Muscle of arm (tissue), 14 donors: ENCODE results near the gene CDH4. TPM values are rescaled to one million over a fixed set of nuclear protein-coding genes. Genes with fewer than 3 reads are reported as not detected.

Experiments
- DNase-seq: peaks from one replicate; pipeline ENCODE4 v3.0.0-alpha.2; 2013
- long read RNA-seq, 11 donors: transcript quantifications; one replicate each; lab custom pipeline, GENCODE V29; 2026
- polyA plus RNA-seq, 12 donors: library from polyadenylated mRNA; unstranded; fragments of 120-200 nt; gene quantifications; one replicate each; pipeline ENCODE4 v1.2.1, GENCODE V29; 2013; ENCODE audit not compliant: insufficient read length in 12 of 12

The CDH4 gene
- 1 to 10 TPM in 5 of 12 donors, under 1 TPM in 5, not detected in 2; 0.79 to 1.4 (median 1.0) TPM for polyA plus RNA-seq
- long read RNA-seq, donor 1 = 0 reads
- long read RNA-seq, donor 2 = 0 reads
- long read RNA-seq, donor 3 = 0 reads
- long read RNA-seq, donor 4 = 0 reads
- long read RNA-seq, donor 5 = 0 reads
- long read RNA-seq, donor 6 = 0 reads
- long read RNA-seq, donor 7 = 0 reads
- long read RNA-seq, donor 8 = 0 reads
- long read RNA-seq, donor 9 = 0 reads
- long read RNA-seq, donor 10 = 0 reads
- long read RNA-seq, donor 11 = 0 reads

DNA sequence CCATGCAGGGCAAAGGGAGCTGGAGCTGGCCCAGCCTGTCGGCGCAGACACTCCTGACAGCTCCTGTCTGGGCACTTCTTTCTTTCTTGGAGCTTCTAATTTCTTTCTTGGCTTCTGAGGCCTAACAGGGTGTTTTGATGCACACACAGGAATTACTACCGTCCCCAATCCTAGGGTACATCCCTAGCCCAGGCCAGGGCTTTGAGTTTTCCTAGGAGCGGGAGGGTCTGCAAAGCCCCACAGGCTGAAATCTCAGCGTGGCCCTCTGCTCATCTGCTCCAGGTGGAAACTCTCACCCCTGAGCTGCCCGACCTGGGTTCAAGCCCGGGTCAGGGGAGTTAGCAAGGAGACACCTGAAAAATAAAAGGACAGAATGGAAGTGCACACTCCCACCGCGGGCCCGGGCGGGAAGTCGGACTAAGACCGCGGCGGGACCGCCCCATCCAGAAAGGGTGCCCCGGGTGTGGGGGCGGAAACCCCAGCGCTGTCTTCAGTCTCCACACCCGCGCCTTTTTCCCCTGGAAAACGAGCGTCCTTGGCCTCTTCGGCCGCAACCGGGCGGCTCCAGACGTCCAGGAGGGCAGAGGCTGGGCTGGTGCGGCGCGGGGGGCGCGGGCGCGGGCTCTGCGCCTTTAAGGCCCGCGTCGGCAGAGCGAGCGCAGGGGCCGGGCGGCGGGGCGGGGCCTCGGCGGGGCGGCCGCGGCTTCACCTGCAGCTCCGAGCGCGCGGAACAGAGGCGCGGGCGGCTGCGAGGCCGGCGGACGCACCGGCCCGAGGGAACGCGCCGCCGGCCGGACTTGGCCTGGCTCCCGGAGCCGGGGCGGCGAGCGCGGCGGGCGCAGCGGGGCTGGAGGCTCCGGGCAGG, at the start of gene CDH4:
TSS of gene CDH4 (plus strand) at position 733 of the 865 bp plus-strand sequence.
- no peak for DNase-seq

GRCh38 chr20:61203320-61203719, 48.7 kb upstream of the CDH4 start:
- no peak for DNase-seq

DNA sequence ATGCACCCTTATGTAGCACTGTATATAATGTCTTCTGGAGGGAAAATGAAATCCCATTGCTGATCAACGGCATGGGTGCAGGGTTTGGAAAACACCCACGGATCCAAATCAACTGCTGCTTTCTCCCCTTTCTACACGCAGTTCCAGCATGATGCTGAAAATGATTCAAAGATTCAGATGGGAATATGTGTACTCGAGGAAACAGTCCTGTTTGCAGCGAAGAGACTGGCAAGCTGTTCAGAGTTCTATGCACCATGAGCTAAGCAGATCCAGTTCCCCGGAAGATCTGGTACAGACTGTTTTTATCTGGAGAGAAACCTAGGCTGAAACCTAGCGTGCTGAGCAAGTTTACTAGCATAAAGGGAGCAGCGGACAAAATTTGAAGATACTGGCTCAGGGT, 47.9 kb upstream of the CDH4 start:
- no peak for DNase-seq

DNA sequence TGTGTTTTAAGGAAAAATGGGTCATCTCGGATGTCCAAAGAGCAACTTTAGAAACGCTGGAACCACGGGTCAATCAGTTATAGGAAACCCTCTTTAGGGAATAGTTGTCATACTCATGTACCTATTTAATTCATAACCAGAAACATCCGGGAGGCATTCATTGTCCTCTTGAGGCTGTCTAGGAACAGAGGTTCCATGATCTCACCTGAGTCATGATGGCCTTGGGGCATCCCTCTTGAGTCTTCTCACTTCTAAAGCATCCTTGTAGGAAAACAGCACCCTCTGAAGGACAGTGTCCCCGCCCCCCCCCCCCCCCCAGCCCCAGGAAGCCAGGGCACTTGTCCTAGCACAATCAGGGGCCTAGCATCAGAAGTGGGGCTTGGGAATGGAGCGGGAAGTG, 46.3 kb upstream of the CDH4 start:
- no peak for DNase-seq

DNA sequence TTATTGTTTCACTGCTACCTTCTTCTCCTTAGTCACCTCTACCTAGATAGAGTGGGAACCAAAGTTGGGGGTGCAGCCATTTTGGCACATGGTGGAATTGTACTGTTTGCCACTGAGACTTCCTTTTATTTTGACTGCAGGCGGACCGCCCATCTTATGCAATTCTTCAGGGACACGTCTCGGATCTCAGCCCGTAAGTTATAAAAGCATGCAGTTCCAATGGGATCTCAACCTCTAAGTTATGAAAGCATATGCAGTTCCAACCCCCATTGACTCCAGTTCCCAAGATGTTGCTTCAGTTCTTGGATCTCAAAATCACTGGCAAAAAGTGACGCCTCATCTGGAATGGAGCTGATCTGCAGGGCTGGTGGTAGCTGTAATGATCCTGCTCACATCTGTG, 41.2 kb upstream of the CDH4 start:
- no peak for DNase-seq

DNA sequence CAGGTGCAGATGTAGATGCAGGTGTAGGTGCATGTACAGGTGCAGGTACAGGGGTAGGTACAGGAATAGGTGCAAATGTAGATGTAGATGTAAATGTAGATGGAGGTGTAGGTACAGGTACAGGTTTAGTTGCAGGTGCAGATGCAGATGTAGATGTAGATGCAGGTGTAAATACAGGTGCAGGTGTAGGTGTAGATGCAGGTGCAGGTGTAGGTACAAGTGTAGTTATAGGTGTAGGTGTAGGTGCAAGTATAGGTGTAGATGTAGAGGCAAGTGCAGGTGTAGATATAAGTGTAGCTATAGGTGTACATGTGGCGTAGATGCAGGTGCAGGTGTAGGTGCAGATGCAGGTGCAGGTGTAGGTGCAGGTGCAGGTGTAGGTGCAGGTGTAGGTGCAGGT, 34.2 kb upstream of the CDH4 start:
- DNase-seq = no peak

GRCh38 chr20:61219021-61219431, 33.0 kb upstream of the CDH4 start:
- peak; percentile 40 for DNase-seq

- DNase-seq = no peak
Measured at GRCh38 chr20:61220131-61220530, 31.9 kb upstream of the CDH4 start.

- DNase-seq = no peak
Measured at GRCh38 chr20:61220626-61221325, 31.3 kb upstream of the CDH4 start.

DNA sequence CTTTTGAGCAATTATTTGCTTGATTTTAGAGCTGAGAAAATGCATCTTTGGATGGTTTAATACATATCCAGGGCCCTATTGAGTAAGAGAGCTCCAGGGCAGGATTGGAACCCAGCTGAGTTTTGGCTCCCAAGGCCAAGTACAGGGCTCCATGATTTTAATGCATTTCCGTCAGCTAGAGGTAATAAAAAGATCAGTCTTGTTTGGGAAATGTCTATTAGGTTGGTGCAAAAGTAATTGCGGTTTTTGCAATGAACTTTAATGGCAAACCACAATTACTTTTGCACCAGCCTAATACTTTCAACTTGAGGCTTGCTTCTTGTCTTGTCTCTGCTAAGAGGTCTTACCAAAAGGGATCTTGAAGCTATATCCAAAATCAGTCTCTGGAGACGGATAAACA, 29.4 kb upstream of the CDH4 start:
- DNase-seq = no peak

GRCh38 chr20:61223121-61223520, 28.9 kb upstream of the CDH4 start:
- DNase-seq = no peak

GRCh38 chr20:61230166-61230565, 21.9 kb upstream of the CDH4 start:
- DNase-seq = no peak

DNA sequence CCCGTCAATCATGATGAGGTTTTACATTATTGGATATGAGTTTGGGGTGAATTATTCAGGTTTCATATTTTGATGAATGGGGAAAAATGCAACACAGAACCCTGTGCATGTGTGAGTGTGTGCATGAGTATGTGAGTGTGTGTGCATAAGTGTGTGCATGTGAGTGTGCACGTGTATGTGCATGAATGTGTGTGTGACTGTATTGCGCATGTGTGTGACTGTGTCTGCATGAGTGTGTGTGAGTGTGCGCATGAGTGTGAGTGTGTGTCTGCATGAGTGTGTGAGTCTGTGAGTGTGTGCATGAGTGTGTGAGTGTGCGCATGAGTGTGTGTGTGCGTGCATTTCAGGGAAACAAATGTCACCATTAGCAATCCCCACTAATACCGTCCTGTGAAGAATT, 18.5 kb upstream of the CDH4 start:
- DNase-seq = no peak

DNA sequence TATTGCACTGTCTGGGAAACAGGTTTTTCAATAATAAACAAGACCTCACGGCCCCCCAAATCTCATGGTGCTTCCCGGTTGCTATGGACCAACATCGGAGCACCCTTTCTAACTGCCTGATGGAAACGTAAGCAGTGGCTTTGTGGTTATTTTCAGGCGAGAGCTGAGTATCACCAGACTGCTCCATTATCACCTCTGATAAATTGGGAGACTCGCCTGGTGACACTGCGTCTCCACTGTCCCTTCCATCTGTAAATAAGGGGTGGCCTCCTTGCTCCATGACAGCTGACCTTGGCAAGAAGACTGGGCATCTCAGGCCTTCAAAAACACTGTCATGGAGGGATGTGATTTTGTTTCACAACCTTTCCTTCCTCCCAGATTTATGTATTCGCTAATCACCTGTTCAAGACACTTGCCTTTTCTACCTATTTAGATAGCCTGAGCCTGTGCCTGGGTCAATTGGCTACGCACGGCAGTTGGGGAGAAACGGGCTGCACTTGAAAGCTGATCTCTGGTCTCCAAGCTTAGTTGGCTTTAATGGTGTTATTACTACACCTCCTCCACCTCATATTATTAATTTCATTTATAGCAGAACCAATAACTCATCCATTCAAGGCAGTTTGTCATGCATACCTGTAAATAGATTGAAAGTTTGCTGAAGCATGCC, 17.7 kb upstream of the CDH4 start:
- DNase-seq = no peak

DNA sequence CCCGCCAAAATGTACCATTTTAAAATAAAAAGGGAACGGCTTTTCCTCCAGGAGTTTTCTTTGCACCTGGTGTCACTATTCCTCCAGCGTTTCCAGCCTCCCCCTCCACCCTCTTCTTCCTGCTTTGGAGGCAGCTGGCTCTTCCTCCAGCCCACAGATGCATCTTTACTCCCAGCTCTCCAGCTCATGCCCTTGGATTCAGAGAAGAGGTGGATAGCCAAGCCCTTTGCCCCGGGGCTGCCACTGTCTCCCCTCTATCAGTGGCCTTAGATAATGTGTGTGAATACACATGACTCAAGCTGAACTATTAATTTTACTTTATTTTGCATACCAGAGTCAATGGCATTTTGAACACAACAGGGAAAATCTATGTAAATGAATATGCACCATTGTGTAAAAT, 15.3 kb upstream of the CDH4 start:
- no peak for DNase-seq

- DNase-seq = no peak
Measured at GRCh38 chr20:61238813-61239212, 13.2 kb upstream of the CDH4 start.

DNA sequence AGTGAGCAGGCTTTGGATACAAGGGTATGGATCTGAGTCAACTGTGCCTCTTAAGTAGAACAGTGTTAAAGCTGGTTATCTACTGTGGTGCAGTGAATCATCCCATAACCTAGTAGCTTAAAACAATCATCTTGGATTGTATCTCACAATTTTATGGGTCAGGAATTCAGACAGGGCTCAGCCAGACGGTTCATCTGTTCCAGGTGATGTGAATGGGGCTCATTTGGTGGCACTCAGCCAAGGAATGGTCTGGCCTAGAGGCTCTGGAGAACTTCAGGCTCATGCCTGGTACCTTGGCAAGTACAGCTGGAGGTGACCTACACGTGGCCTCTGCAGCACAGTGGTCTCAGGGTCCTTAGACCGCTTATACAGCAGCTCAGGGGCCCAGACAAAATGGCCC, 11.2 kb upstream of the CDH4 start:
- no peak for DNase-seq

DNA sequence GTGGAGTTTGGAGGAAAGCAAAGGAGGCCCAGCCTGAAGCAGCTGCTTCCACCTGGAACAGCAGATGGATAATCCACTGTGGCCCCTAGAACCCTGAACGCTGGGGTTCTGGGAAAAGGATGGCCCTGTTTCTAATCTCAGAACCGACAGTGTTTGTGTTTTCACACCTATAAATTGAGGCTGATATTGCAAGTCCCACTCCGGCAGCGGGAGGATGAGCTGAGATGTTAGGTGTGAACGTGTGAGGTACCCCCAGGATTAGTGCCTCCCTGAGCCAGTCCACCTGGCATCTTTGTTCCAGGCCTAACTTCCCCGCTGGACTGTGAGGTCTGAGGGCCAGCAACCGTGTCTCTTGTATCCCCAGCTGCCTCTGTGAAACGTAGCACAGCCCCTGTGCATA, 7.8 kb upstream of the CDH4 start:
- no peak for DNase-seq

- no peak for DNase-seq
Measured at GRCh38 chr20:61246269-61246668, 5.8 kb upstream of the CDH4 start.

DNA sequence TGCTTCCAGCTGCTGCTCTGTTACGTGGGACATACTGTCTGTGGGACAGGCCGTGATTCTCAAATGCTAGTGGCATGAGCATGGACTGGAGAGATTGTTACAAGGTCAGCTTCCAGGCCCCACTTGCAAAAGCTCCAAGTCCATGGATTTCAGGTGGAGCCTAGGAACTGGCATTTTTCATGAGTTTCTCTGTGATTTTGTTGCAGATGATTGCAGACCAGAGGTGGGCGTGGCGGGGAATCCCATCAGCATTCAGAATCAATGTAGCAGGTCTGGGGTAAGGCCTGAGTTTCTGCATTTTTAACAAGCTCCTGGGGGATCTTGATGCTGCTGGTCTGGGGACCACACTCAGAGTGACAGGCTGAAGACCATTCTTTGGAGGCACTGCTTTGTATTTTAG, 2.4 kb upstream of the CDH4 start:
- DNase-seq = no peak

GRCh38 chr20:61252601-61253263, 671 bp downstream of the CDH4 start:
- no peak for DNase-seq

GRCh38 chr20:61253264-61253639, 1.2 kb downstream of the CDH4 start:
- DNase-seq = no peak
